Urothelium cell line (cell line): ENCODE data around the gene ABLIM1.

Experiments used
- DNase-seq: peaks from one replicate; pipeline ENCODE4 v3.0.0; 2011; ENCODE audit warnings: low spot score, mixed read lengths
- FAIRE-seq: peaks from 2 replicates; lab custom pipeline; 2011; peaks lifted over from hg19 to GRCh38; lab: Jason Lieb, UNC

The ABLIM1 gene

DNA sequence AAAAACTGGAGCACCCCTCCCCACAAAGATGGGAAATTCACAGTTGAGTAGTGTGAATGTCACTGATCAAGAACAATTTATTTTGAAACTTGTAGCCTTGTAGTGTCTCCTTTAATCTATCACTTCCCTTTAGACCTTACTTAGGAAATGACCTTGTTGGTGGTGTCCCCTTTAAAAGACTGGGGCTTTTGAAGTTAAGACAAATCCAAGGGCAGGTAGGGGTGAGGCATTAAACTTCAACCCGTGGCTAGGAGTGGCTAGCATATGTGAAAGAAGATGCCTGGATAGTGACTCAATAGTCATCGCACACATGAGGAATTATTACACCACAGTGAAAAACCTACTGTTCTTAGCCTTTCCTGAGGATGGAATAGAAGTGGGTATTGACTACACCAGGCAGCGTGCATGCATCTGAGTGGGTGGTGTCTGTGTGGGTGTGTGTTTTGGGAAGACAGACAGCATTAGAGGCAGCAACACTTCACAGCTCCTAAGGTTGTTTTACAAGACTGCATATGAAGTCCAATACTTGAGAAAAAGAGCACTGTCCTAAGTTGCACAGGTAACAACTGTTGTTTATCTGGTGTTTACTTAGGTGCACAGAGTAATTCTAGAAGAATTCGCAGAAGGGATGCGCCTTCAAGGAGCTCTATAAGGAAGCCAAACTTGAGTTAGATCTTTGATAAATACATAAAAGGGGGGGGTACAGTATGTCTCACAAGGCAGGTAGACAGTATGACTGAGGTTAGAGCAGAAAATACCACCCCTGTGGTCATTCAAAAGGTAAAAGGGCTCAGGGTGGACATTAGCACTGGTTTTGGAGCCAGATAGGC lies 32.9 kb downstream of the ABLIM1 start:
- FAIRE-seq, result peak; percentile 72
- DNase-seq, result peak; percentile 52

DNA sequence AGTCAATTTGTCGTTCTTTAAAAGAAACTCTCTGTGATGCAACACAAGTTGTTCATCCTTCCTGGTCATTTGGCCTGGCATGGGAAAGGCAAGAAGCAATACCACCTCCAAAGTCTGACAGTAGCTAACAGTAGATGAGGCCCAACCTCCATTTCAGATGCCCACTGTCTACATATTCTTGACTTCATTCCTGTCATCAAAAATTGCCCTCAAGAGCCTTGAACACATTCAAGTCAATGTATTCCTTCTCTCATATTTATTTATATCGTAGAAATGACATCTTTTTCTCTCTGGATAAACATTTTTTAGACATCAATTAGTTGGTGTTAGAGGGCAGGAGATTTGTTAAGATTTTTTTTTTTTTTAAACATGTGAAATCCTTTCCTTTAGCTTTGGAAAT lies 33.7 kb downstream of the ABLIM1 start:
- FAIRE-seq, result no peak
- no peak for DNase-seq

DNA sequence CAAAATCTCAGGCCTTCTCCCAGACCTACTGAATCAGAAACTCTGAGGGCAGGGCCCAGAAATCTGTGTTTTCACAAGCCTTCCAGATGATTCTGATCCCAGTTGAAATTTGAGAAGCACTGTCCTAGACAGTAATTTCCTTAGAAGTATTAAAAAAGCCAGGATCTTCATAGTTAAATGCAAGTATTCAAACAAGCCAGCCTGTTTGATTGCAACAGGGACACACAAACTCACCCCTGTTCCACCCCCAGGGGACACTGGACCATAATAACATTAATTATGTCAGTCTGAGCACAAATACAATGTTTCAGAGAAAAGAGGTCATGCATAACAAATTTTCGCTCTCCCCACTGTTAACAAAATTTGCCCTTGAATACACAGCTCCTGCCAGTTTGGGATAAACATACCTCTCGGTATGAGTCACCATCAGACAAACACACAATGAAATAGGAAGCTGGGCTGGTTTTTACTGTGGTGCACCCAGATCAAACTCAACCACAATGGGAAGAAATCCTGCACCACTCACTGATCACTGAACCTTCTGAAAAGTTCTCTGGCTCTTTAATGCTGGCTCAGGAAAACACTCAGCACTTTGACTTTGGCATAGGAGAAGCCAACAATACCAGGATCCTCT lies 34.3 kb downstream of the ABLIM1 start:
- peak; percentile 78 for DNase-seq
- FAIRE-seq, result no peak

DNA sequence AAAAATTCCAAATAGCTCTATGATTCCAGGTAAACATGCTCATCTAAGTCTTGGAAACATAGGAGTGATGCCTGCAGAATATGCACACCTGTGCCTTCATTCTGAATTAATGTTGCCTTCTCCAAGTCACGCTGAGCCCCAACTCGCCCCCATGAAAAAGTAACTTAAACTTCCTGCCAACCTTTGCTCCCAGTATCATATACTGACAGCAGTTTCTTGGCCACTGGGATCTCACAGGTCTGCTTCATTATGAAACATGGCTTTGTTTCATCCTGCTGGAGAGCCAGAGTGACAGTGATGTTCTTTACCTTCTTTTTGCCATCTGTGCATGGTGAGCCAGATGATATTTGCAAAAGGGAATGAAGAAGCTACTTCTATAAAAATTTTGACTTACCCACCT lies 34.9 kb downstream of the ABLIM1 start:
- no peak for DNase-seq
- no peak for FAIRE-seq

DNA sequence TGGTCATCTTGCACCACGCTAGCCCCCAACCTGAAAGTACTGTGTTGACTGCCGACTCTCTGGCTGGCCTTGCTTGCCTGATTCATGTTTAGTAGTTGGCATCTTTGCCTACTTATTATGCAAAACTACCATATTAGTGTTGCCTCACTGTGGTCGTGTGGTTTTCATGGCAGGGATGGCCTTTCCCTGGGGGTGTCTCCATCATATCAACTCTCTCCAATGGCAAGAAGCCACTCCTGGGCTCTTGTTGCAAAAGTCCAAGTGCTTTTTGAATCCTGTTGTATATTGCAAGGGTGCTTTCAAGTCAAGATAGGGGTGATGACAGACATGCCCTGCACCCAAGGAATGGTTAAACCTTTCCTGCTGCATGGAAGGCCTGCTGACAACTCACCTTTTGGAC lies 39.4 kb downstream of the ABLIM1 start:
- FAIRE-seq, result no peak
- no peak for DNase-seq

DNA sequence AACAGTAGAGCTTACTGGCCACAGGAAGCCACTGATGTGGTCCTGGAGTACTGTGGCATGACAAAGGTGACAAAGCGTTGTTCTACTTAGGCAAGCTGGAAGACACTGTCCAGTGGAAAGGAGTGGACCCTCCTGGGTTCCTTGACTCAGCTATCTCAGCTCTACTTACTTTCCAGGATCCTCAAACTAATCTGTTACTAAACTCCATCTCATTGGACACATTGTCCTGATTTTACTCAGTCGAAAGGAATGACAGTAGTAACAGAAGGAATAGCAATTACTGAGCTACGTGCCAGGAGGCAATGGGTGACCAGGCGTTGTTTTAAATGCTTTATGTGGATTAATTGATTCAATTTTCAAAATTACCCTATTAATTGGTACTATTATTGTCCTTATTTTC lies 41.6 kb downstream of the ABLIM1 start:
- DNase-seq (no peak), FAIRE-seq (no peak)

DNA sequence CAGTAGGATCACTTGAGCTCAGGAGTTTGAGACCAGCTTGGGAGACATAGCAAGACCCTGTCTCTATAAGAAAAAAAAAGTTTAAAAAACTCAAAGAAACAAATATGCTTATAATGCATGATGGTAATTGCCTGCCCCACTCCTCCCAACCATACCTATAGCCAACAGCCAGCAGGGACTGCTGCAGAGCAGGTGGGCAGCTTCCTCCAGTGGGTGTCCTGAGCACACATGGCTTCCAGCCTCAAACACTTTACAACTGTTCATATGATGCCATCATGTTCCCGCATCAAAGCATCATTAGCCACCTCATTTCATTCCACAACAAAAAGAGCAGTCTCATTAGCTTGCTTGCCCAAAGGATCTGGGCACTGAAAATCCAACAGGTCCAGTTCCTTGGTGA lies 42.0 kb downstream of the ABLIM1 start:
- DNase-seq (no peak), FAIRE-seq (no peak)

DNA sequence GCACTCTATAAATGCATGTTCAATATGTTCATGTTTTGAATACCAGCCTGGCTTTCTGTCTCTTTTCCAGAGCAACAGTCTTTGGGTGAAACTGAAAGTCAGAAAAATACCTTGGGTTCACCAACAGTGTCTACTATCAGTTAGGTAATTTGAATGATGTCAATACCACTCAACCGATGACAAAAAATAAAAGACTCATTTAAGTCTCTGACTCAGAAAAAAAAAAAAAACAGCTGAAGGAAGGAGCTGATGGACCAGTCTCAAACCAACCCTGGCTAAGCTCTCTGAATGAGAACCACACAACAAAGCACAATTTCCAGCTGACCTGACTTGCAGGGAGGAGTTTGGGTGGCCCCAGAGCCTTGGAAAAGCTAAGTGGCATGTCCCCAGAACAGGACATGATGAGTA lies 42.5 kb downstream of the ABLIM1 start:
- DNase-seq, result no peak
- FAIRE-seq, result no peak

DNA sequence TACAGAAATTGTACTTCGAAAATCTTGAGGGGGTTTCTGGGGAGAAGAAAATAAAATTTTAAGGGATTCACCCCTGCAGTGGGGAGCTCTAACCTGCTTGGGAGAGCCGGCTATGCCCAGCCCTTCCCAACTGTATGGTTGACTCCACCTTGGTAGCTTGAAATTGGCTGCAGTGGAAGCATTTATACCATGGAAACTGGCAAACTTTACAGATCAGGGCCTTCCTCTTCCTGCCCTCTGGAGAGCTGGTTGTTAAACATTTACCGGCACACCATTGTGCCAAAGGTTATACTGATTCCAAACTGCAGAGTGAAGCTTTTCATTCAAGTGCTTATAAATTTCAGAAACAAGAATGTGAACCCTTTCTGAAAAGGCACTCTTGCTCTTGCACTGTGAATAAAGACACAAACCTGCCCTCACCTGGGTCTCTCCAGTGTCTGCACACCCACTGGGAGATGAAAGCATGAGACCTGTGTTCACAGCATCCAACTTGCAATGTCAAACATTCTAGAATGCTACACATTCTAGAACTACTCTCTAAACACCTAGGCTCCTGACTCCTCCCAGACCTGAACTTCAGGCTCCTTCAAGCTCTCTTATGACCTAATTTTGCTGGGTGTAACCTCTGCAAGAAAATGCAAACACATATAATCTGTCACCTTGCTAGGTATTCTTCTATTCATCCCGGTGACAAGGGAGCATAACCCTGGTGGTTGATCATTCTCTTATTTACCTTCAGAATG lies 44.7 kb downstream of the ABLIM1 start:
- no peak for DNase-seq
- no peak for FAIRE-seq

DNA sequence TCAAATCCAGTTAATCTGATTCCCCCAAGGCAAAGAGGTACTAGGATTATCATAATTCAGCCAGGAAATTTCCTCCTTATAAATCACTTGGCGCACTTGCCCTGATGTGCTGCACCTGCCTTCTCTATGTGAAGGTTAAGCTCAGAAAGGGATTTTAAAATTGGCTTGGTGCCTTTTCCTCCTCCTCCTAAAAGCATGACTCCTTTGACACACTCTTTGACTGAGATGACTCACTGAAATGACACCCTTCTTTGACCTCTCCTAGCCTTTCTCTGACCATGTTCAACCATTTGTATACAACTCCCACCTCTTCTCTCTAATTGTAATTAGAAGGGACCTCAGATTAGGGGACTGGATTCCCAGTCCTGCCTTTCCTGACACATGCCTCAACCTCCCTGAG lies 46.5 kb downstream of the ABLIM1 start:
- DNase-seq, result no peak
- FAIRE-seq, result no peak

DNA sequence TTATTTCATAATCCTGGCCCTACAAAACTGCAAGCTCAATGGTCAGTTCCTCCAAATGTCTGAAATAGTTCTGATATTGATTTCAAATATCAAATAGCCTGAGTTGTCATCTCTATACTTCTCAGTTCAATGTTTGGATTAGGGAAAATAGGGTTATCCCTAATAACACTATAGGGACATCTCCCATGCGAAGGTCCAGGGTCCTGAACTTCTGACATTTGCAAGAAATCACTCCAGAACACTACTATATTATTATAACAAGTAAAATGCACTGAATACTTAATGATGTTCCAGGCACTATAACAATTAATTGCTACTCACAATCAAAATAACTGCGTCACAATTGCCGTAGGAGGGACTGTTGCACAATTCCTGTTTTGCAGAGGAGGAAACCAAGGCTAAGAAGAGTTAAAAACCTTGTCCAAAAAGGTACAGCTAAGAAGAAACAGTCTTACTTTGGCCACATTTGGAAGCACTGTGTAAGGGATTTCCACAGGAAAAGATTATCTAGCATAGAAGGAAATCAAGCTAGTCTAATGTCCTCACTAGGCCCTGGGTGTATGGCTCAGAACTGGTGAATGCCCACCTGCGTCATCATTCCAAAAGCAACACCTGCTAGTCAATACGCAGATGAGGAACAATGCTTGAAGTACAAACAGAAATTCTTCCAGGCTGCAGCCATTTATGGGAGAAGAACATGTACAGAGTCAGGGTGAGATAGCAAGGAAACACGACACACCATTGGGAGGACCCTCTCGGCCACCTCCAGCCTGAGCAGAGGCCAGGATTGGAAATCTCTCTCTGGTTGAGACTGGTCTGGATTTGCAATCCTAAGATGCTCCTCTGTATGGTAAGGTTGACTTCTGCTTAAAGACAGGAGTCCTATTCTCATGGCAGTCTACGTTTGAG lies 48.3 kb downstream of the ABLIM1 start:
- no peak for DNase-seq
- FAIRE-seq, result no peak

DNA sequence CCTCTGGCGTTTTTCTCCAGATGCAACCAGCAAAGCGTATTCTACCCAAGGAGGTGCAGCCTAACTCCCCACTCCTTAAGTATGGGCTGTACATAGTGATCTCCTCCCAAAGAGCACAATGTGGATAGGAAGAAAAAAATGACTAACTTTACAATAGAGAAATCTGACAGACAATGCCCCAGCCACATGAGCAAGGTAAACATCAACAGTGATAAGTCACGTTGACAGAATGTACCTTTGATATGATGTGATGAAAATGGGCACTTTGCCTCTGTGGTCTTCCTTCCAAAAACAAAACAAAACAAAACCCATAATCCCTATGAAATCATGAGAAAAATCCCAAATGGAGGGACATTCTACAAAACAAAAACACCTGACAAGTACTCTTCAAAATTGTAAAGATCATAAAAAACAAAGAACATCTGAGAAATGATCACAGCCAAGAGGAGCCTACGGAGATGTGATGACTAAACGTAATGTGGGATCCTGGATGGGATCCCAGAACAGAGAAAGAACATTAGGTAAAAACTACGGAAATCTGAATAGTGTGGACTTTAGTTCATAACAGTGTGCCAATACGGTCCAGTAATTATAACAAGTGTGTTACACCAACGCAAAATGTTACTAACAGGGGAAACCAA lies 50.6 kb downstream of the ABLIM1 start:
- FAIRE-seq (no peak), DNase-seq (no peak)

DNA sequence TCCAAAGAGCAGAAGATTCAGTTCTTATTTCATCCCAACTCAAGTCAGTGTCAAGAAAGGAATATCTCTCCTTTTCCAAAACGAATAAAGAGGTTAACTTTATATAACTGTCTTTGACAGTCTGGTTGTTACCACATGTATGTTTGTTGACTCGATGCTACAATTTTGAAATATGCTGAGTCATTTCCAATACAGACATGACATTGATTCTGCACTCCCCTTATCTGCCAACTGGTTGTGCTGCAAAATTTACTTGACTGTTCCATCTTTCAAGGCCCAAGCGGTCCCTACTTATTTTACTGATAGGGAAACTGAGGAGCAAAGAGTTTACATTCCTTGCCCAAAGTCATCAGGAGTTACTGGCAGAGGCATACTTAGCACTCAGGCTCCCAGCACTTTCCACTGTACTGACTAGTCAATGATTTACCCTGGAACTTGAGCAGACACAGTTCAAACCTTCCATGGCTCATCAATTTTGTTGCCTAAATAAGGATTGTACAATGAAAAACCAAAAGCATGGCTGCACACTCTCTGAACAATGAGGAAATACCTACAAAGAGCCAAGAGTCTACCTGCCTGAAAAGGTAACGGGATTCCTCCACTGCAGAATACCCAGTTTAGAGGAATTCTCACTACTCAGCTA lies 52.8 kb downstream of the ABLIM1 start:
- no peak for DNase-seq
- no peak for FAIRE-seq

DNA sequence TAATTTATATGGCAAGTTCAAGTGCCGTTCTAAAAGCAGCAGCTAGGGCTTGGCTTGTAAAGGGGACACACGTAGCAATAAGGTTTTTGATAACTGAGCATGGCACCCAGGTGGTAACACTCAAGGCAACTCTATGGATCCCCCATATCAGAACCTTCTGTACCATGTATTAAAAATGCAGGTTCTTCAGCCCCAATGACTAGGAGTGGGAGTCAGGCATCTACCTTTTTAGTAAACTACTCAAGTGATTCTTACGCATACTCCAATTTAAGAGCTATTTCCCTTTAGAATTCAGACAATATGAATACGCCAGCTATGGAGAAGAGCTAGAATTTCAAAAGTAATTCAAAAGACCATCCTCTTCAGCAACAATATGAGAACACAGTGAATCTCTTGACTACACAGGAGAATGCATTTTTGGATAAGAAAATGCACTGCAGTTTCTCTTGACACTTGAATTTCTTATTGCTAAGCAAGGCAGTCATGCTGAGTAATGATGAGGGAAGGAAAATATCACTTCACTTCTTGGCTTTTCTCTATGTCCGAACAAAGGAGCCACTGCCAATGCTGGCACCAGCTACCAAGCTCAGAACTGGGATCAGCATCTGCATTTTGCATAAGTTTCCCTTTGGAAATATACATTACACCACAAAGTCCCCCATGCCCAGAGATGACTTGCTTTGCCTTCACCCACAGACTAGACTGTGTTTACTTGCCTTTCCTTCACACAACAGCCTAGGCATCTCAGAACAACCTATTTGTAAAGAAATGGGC lies 53.5 kb downstream of the ABLIM1 start:
- DNase-seq (no peak), FAIRE-seq (no peak)

DNA sequence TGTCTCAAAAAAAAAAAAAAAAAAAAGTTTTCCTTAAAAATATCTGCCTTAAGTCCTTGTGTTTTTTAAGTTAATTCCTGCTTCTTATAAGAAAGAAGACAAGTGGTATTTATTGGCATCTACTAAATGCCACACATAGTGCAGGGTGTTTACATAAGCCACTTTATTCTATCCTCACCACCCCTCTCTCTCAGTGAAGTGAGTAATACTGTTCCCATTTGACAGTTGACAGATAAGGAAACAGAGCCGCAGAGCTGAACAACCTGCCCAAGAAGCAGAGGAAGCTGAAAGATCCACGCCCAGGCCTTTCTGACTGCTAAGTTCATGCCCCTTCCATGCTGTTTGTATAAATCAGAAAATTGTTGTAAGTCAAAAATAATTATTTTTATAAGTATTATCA lies 54.1 kb downstream of the ABLIM1 start:
- DNase-seq (no peak), FAIRE-seq (no peak)

DNA sequence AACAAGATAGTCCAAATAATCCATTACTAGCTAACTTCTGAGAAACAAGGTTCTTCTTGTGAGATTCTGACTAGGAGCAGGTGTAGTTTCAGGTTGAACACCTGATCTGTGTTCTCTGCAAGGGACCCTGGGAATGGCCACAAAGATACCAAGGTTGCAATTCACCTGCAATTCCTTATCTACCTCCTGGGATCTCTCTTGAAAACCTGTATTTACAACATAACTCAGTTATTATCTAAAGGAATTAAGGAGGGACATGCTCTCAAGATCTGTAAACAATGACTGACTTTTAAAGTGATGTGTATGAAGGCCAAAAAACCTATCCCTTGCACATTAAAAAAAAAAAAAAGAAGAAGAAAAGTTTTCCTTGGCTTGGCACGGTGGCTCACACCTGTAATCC lies 54.8 kb downstream of the ABLIM1 start:
- FAIRE-seq, result no peak
- no peak for DNase-seq

DNA sequence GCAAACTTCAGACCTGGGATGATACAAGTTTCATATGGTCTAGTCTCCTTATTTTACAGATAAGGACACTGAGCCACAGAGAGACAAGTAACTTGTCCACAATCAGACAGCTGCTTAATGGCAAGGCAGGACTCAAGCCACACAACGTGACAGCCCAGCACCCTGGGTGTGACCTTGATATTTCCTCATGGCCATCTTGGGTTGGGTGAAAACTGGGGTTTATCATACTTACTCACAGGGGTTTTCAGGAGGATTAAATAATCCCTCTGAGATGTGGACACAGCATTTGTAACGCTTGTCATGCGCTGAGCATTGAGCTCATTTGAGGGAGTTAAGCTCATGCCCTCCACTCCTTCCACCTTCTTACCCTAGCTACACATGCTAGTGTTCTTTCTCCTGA lies 58.0 kb downstream of the ABLIM1 start:
- peak; percentile 52 for FAIRE-seq
- DNase-seq, result no peak

DNA sequence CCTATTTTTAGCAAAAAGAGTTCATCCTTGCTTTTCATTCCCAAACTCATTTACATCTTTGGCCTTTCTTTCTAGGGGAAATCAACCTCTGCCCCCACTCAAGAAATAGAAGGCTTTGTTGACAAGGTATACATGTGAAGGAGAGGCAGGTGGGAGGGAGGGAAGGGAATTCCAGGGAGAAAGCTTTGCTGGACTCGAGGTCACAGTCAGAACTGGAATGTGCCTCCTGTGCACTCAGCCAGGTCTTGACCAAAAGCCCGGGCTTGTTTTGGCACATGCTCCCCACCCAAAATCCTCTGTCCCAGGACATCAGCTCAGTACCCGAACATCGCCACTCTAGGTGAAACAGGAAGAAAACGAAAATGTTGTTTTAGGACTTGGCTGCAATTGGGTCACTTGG lies 61.3 kb downstream of the ABLIM1 start:
- DNase-seq, result no peak
- FAIRE-seq, result no peak

DNA sequence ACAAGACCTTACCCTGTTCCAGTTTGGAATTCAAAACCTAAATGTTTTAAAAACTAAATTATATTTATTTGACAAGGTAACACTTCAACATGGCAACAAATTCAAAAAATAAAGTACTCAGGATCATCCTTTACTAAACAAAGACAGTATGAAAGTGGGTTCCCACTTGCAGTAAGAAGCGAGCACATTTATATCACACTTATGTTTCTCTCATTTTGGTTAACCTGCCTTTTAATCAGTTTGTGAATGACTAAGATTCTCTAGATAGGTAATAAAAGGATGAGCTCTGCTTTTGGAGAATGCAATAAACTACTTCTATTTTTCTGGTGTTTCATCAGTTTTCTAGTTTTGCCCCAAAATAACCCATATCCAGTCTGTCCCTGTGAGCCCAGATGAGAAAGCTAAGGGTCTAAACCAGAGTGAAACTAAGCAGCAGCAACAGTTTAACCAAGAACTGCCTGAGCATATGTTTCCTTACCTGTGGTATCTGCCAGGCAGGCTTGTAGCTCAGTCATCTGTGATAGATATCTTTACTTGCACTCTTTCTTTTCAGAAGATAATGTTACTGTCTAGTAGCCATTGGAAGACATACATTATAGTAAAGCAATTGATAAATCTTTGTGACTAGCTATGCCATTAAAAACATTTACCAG lies 64.1 kb downstream of the ABLIM1 start:
- no peak for FAIRE-seq
- DNase-seq, result no peak
